Upper lobe of right lung (tissue), 1 donor: ENCODE data around the gene FCRL4. TPM values are rescaled to one million over a fixed set of nuclear protein-coding genes. Genes with fewer than 3 reads are reported as not detected.

Source experiments
- ATAC-seq: fragments of 200-7000 bp; cut with Tn5 transposase; one replicate; pipeline ENCODE4 v1.9.1; 2020; ENCODE audit warnings: mild to moderate bottlenecking, moderate library complexity
- DNase-seq: peaks from one replicate; pipeline ENCODE4 v3.0.0-alpha.2; 2020
- H3K27ac ChIP-seq: fragments of 200-600 bp; one replicate; pipeline ENCODE4 v1.8.0; 2022
- H3K27me3 ChIP-seq: fragments of 200-600 bp; one replicate; pipeline ENCODE4 v1.8.0; 2022; ENCODE audit warnings: mild to moderate bottlenecking
- H3K36me3 ChIP-seq: fragments of 200-600 bp; one replicate; pipeline ENCODE4 v1.8.0; 2022
- H3K4me1 ChIP-seq: fragments of 200-600 bp; one replicate; pipeline ENCODE4 v1.8.0; 2022
- H3K4me3 ChIP-seq: fragments of 200-600 bp; one replicate; pipeline ENCODE4 v1.8.0; 2022; ENCODE audit warnings: mild to moderate bottlenecking
- H3K9me3 ChIP-seq: fragments of 200-600 bp; one replicate; pipeline ENCODE4 v1.8.0; 2022
- intact Hi-C: fragments of 100-400 bp; cut with DNase I; formaldehyde crosslinking; loops from one replicate; pipeline ENCODE4 v1.11.0; 2022
- total RNA-seq: library from RNA; stranded (reverse); fragmentation: NEBNext Ultra II Directional; extraction: Animal tissue kit (Norgen Biotek cat#: 25700); gene quantifications from one replicate; pipeline ENCODE4 v1.2.1, GENCODE V29; 2021
- TF ChIP-seq, protein P1 (sequence below): fragments of 200-600 bp; IDR thresholded peaks from one replicate; pipeline ENCODE4 v1.8.0; 2022; ENCODE audit warnings: antibody characterized with exemption
- donor health status: DM: no; HTN: yes; CAD: no; lungs with severe emphysema.

The FCRL4 gene
- total RNA-seq, 1 donor from 2014 or later, result not detected

DNA sequence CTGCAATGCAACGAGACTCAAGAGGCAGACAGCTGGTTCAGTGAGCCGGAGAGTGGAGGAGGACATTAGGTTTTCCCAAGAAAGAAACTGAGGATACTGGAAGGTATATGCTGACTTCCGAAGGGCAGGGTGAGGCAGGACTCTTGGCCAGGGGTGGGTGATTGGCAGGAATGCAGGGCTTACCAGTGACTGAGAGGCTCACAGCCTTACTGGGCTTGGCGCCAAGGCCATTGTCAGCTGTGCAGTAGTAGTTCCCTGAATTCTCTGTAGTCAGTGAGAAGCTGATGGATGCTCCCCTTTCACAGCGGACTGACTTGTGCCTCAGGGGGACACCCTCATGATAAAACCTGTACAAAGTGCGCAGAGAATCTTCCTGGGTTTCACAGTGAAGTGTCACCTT, 55.2 kb downstream of the FCRL4 start:
- no peaks in the 10 kb centered on the region for H3K36me3 ChIP-seq
- no peaks in the 10 kb centered on the region for H3K9me3 ChIP-seq
- H3K27me3 ChIP-seq, result no peaks in the 10 kb centered on the region
- H3K4me1 ChIP-seq, result no peaks in the 10 kb centered on the region
- H3K27ac ChIP-seq, result no peak overlapping the region
- intact Hi-C loops, result no loop called here
- no peak for ATAC-seq
- TF ChIP-seq, protein P1, sequence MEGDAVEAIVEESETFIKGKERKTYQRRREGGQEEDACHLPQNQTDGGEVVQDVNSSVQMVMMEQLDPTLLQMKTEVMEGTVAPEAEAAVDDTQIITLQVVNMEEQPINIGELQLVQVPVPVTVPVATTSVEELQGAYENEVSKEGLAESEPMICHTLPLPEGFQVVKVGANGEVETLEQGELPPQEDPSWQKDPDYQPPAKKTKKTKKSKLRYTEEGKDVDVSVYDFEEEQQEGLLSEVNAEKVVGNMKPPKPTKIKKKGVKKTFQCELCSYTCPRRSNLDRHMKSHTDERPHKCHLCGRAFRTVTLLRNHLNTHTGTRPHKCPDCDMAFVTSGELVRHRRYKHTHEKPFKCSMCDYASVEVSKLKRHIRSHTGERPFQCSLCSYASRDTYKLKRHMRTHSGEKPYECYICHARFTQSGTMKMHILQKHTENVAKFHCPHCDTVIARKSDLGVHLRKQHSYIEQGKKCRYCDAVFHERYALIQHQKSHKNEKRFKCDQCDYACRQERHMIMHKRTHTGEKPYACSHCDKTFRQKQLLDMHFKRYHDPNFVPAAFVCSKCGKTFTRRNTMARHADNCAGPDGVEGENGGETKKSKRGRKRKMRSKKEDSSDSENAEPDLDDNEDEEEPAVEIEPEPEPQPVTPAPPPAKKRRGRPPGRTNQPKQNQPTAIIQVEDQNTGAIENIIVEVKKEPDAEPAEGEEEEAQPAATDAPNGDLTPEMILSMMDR, result no peak
- no peak for DNase-seq
- H3K4me3 ChIP-seq, result no peak overlapping the region

GRCh38 chr1:157540852-157541251, 57.0 kb downstream of the FCRL4 start:
- Histone ChIP-seq H3K9me3 (no peaks in the 10 kb centered on the region), H3K4me3 (no peak overlapping the region), H3K27ac (no peak overlapping the region), H3K36me3 (no peaks in the 10 kb centered on the region), H3K27me3 (no peaks in the 10 kb centered on the region), H3K4me1 (no peaks in the 10 kb centered on the region)
- DNase-seq (no peak), ATAC-seq (no peak)
- TF ChIP-seq, protein P1, result no peak
- intact Hi-C loops, result no loop called here

GRCh38 chr1:157540160-157540748, 57.6 kb downstream of the FCRL4 start:
- intact Hi-C loops, result no loop called here
- Histone ChIP-seq H3K4me3 (no peak overlapping the region), H3K27me3 (no peaks in the 10 kb centered on the region), H3K4me1 (no peaks in the 10 kb centered on the region), H3K9me3 (no peaks in the 10 kb centered on the region), H3K36me3 (no peaks in the 10 kb centered on the region), H3K27ac (no peak overlapping the region)
- DNase-seq, result no peak
- ATAC-seq, result no peak
- TF ChIP-seq, protein P1, result no peak

DNA sequence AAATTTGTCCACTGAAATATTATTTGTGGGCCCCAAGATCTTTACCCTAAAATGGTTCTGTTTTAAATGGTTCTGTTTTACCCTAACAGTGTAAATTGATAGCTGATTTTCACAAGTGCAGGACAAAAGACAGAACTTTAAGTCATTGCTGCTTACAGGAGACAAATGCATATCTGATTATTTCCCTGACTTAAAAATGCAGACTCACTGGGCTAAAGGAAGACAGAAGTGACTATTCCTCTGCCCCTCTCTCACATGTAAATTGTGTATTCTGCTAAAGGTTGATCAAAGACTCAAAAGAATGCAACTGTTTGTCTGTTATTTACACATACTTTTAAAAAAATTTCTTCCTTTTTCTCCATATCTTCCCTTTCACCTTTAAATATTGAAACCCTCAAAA, 58.3 kb downstream of the FCRL4 start:
- ATAC-seq, result no peak

DNA sequence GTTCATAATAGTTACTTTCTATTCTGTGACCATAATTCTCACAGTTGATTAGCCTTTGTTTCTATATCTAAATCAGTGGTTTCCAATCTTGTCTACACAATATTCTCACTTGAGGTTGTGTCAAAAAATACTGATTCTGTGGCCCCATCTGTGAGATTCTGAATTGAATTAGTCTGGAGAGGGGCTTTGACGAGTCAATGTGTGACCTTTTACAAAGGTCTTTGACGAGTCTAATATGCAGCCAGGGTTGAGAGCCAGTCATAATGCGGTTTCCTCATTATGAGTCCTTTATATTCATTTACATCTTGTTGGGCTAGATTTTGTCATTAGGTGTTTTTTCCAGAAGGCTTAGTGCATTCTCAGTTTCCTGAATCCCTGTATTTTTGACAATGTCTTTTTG, 65.3 kb downstream of the FCRL4 start:
- no peaks in the 10 kb centered on the region for H3K36me3 ChIP-seq
- H3K9me3 ChIP-seq, result no peaks in the 10 kb centered on the region
- H3K27ac ChIP-seq, result no peak overlapping the region
- no peak for ATAC-seq
- DNase-seq, result no peak
- no peak overlapping the region for H3K4me3 ChIP-seq
- TF ChIP-seq, protein P1, result no peak
- H3K4me1 ChIP-seq, result no peaks in the 10 kb centered on the region
- no peaks in the 10 kb centered on the region for H3K27me3 ChIP-seq
- intact Hi-C loops, result no loop called here

More for the DNA sequence above, 58.3 kb downstream of the FCRL4 start:
- Histone ChIP-seq H3K4me3 (no peak overlapping the region), H3K36me3 (no peaks in the 10 kb centered on the region), H3K4me1 (no peaks in the 10 kb centered on the region), H3K27ac (no peak overlapping the region), H3K9me3 (no peaks in the 10 kb centered on the region), H3K27me3 (no peaks in the 10 kb centered on the region)
- no peak for DNase-seq
- TF ChIP-seq, protein P1, result no peak
- intact Hi-C loops, result no loop called here
